Gastroesophageal sphincter (tissue), 3 donors: ENCODE results near the gene AMOTL1.
"Not testable (repeated sequence)": the region's sequence is repeated elsewhere in the genome, so short reads cannot be mapped to it uniquely, and the experiment has no call there.

Experiments
- CTCF ChIP-seq, 4 experiments: fragments of 200-600 bp in 2 of 4; fragments of 450-650 bp in 2 of 4; sonication (generic) in 1 of 4; IDR thresholded peaks; one replicate each; pipeline ENCODE4 v1.5.1; 2017 to 2019; ENCODE audit warnings: antibody characterized with exemption in 4 of 4, mild to moderate bottlenecking in 2 of 4, moderate library complexity in 2 of 4
- POLR2A ChIP-seq, 2 donors: fragments of 450-650 bp; IDR thresholded peaks; one replicate each; pipeline ENCODE4 v1.6.1; 2017; ENCODE audit warnings: antibody characterized with exemption in 2 of 2, mild to moderate bottlenecking in 2 of 2, moderate library complexity in 1 of 2
- POLR2AphosphoS5 ChIP-seq: sonication (generic); formaldehyde crosslinking; IDR thresholded peaks from one replicate; pipeline ENCODE4 v1.6.1; 2017; ENCODE audit warnings: antibody characterized with exemption

GRCh38 chr11:94913718-94914394 is 145.7 kb downstream of the AMOTL1 start:
- not testable (repeated sequence) for TF ChIP-seq CTCF (IDR thresholded peaks at IDR 0.05); POLR2A (IDR thresholded peaks at IDR 0.05); POLR2AphosphoS5
